Skeletal muscle satellite cell (primary cell): Measurements from ENCODE around the gene NFKBIE.
A peak's percentile ranks its signal among the peaks of the same experiment; 100 is the strongest.

ENCODE experiments used
- H3K27me3 ChIP-seq: 2 replicates; pipeline ENCODE4 v1.7.0; 2013; ENCODE audit warnings: low read length; ENCODE audit not compliant: control insufficient read depth, insufficient read depth
- H3K36me3 ChIP-seq: 2 replicates; pipeline ENCODE4 v1.7.0; 2013; ENCODE audit warnings: mild to moderate bottlenecking, control low read depth, low read length; ENCODE audit not compliant: insufficient read depth
- H3K4me1 ChIP-seq: 2 replicates; pipeline ENCODE4 v1.7.0; 2013; ENCODE audit warnings: low read length; ENCODE audit not compliant: control insufficient read depth, insufficient read depth
- H3K4me2 ChIP-seq: 2 replicates; pipeline ENCODE4 v1.7.0; 2013; ENCODE audit warnings: mild to moderate bottlenecking, low read length
- H3K4me3 ChIP-seq: 2 replicates; pipeline ENCODE4 v1.7.0; 2013; ENCODE audit warnings: low read length
- H3K9ac ChIP-seq: 2 replicates; pipeline ENCODE4 v1.7.0; 2013; ENCODE audit warnings: mild to moderate bottlenecking, low read depth, low read length, moderate library complexity
- H3K9me3 ChIP-seq: replicated peaks from 2 replicates; pipeline ENCODE4 v1.7.0; 2013; ENCODE audit warnings: mild to moderate bottlenecking, control low read depth, low read length

NFKBIE gene

DNA sequence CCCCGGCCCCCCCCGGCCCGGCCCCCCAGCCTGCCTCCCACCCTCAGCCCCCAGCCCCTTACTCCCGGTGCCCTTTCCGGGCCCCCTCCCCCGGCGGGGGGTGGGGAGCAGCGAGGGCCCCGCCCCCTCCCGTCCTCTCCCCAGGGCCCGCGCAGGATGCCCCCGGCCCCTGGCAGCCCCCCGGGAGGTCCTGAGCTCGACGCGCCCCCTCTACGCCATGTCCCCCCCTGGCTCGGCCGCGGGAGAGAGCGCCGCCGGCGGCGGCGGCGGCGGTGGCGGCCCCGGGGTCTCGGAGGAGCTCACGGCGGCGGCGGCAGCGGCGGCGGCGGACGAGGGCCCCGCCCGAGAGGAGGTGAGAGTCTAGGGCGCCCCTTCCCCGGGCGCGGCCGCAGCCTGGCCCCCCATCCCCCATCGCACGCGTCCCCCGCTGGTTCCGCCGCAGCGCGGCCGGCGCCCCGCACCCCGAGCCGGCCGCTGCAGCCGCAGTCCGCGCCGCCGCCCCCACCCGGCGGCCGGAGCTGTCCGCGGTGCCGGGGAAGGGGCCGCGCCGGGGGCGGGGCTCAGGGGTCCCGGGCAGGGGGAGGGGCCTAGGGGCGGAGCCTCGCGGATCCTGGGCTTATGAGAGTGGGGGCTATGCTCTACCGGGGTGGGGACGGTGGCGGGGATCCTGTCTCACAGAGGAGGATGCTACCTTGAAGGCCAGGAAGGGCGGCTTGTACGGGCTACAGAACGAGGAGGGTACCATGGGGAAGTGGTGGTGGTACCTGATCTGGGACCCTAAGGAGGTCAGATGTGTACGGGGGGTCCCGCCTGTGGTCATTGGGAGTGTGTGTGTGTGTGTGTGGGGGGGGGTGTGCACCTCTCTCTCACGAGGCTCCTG lies 5.4 kb upstream of the NFKBIE start:
- Histone ChIP-seq H3K4me2 (no peak overlapping the region), H3K4me1 (peaks cover 2% of the 10 kb centered on the region), H3K4me3 (no peak overlapping the region), H3K9me3 (no peaks in the 10 kb centered on the region), H3K36me3 (no peaks in the 10 kb centered on the region), H3K9ac (no peak overlapping the region), H3K27me3 (peaks cover 52% of the 10 kb centered on the region)

DNA sequence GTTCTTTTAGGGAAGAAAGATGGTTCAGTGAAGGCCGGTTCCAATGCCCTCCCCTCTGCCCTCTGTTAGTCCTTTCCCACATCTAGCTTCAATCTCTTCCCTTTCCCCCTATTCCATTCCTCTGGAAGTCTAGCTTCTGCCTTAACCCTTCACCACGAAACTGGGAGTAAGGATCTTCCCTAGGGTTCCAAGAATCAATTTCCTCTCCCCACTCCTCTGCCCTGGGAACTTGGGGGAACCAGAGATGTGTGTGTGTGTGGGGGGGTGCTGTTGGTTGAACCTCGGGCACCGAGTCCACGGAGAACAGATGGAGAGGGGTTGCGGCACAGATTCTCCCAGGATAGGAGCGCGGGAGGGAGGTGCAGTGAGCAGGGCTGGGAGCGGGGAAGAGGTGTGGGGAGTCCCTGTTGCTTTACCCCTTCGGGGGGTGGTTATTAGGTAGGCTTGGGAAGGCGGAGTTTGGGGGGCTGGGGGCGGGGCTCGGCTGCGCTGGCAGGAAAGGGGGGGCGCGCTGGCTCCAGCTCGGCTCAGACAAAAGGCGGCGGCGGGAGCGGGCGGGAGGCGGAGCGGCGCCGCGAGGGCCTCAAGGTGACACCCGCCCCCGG lies 4.7 kb upstream of the NFKBIE start, which contains the start of gene TMEM151B:
TSS of gene TMEM151B (plus strand) at position 530 of the 605 bp plus-strand sequence. CDS start 293 bp downstream, outside the sequence.
- Histone ChIP-seq H3K4me3 (no peak within 1 kb of the TSS), H3K4me2 (no peak within 1 kb of the TSS), H3K36me3 (no peaks in the 10 kb centered on the region), H3K27me3 (peaks cover 52% of the 10 kb centered on the region), H3K9ac (no peak within 1 kb of the TSS), H3K4me1 (no peaks in the 10 kb centered on the region), H3K9me3 (no peaks in the 10 kb centered on the region)

DNA sequence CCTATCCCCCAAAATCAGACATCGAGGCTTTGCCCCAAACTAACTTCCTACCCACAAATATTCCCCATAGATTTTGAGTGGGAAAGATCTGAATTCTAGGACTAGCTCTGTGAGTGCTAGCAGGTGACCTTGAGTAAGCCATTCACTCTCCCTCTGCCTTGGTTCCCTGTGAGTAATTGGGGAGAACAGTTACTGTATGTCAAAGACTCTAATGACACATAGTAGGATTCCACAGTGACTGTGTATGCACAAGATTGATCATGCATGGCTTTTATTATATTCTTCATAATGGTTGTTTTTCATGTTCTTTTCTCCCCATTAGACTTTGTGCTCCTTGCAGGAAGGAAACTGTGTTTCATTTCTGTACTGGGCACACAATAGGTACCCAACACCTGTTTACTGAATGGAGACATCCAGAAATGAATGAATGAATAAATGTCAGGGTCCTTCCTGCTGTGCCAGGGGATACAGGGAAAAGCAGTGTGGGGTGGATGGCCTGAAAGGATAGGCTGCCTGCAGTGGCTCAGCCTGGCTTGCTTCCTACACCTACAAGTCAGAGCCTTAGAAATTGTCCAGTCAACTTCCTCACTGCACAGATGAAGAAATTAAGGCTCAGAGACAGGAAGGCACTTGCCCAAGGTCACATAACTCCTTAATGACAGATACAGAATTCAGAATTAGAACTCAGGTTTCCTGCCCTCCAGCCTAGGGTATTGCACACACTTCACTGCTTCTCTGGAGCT lies 4.0 kb upstream of the NFKBIE start:
- Histone ChIP-seq H3K9me3 (no peaks in the 10 kb centered on the region), H3K4me1 (peaks cover 6% of the 10 kb centered on the region), H3K9ac (no peak overlapping the region), H3K4me3 (no peak overlapping the region), H3K36me3 (no peaks in the 10 kb centered on the region), H3K27me3 (peaks cover 50% of the 10 kb centered on the region), H3K4me2 (no peak overlapping the region)

DNA sequence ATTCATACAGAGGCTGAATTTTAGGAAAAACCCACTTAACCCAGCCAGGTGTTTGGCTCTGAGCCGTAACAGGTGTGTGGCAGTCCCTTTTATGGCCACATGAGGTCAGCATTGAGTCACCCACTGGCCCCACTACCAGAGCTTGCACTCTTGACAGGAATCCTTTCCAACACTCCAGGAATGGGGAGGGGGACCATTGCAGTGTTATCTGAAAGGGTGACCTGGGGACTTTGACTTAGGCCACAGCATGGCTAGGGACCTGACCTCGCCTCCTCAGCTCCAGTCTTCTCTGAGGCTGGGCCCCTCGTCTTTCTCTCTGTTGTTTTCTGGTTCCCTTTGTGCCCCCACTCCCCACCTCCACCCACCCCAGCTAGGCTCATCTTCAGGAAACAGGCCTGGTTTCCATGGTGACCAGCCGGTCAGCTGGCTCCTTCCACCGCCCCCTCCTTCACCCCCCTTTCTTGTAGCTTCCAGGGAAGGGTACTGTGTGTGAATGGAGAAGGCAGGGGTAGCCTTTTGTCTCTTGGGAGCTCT lies 2.8 kb upstream of the NFKBIE start:
- H3K9me3 ChIP-seq, result no peaks in the 10 kb centered on the region
- no peaks in the 10 kb centered on the region for H3K36me3 ChIP-seq
- H3K4me1 ChIP-seq, result peaks cover 18% of the 10 kb centered on the region
- H3K9ac ChIP-seq, result no peak overlapping the region
- no peak overlapping the region for H3K4me2 ChIP-seq
- H3K27me3 ChIP-seq, result peaks cover 42% of the 10 kb centered on the region
- no peak overlapping the region for H3K4me3 ChIP-seq

DNA sequence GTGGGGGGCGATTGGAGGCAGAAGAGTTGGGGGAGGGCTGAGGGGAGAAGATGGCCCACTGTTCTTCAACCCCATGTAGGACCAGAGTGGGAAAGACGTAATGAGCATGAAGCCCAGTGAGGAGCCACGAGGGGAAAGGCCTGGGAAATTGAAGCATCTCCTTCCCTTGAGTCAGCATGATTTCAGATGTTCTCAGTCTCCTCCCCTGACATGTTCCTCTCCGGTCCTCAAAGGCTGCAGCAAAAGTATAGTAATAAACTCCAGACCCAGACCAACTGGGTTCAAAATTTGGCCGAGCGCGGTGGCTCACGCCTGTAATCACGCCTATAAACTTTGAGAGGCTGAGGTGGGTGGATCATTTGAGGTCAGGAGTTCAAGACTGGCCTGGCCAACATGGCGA lies 1.9 kb upstream of the NFKBIE start:
- Histone ChIP-seq H3K36me3 (no peaks in the 10 kb centered on the region), H3K4me2 (no peak overlapping the region), H3K4me1 (peaks cover 24% of the 10 kb centered on the region), H3K9ac (no peak overlapping the region), H3K27me3 (peaks cover 32% of the 10 kb centered on the region), H3K4me3 (no peak overlapping the region), H3K9me3 (no peaks in the 10 kb centered on the region)

DNA sequence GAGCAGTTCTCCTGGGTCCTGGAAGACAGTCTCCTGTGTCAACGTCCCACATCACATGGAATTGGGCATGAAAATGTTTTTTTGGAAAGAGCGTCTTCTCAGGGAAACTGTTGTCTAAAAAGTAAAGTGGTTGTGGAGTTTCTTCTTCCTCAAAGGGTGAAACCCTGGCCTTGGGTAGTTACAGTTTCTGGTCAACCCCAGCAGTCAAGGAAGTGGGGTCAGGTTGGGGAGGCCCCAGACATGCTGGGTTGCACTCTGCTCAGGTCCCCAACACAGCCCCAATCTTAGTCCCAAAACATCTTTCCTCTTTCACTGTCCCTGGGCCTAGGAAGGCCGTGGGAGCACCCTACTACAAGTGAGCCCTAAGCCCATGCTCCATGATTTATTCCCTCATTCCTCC lies 996 bp upstream of the NFKBIE start:
- H3K36me3 ChIP-seq, result no peaks in the 10 kb centered on the region
- H3K4me3 ChIP-seq, result no peak overlapping the region
- H3K27me3 ChIP-seq, result peaks cover 23% of the 10 kb centered on the region
- no peak overlapping the region for H3K4me2 ChIP-seq
- H3K9me3 ChIP-seq, result no peaks in the 10 kb centered on the region
- no peak overlapping the region for H3K9ac ChIP-seq
- peaks cover 24% of the 10 kb centered on the region for H3K4me1 ChIP-seq

DNA sequence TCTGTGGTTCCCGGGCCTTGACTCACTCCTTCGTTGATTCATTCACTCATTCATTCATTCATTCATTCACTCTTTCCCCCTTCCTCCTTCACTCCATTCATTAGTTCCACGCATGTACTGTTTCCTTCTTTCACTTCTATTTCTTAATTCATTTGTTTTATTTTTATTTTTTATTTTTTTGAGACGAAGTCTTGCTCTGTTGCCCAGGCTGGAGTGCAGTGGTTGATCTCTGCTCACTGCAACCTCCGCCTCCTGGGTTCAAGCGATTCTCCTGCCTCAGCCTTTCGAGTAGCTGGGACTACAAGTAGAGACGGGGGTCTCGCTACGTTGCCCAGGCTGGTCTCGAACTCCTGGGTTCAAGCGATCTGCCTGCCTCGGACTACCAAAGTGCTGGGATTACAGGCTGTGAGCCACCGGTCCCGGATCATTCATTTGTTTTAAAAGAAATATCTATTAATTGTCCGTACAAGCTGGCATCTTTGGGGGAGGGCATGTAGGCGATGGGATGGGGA lies 427 bp upstream of the NFKBIE start:
- Histone ChIP-seq H3K36me3 (no peaks in the 10 kb centered on the region), H3K27me3 (peaks cover 19% of the 10 kb centered on the region), H3K4me3 (peak overlapping the region; percentile 92), H3K4me1 (peaks cover 24% of the 10 kb centered on the region), H3K4me2 (peak overlapping the region; percentile 97), H3K9ac (no peak overlapping the region), H3K9me3 (no peaks in the 10 kb centered on the region)

DNA sequence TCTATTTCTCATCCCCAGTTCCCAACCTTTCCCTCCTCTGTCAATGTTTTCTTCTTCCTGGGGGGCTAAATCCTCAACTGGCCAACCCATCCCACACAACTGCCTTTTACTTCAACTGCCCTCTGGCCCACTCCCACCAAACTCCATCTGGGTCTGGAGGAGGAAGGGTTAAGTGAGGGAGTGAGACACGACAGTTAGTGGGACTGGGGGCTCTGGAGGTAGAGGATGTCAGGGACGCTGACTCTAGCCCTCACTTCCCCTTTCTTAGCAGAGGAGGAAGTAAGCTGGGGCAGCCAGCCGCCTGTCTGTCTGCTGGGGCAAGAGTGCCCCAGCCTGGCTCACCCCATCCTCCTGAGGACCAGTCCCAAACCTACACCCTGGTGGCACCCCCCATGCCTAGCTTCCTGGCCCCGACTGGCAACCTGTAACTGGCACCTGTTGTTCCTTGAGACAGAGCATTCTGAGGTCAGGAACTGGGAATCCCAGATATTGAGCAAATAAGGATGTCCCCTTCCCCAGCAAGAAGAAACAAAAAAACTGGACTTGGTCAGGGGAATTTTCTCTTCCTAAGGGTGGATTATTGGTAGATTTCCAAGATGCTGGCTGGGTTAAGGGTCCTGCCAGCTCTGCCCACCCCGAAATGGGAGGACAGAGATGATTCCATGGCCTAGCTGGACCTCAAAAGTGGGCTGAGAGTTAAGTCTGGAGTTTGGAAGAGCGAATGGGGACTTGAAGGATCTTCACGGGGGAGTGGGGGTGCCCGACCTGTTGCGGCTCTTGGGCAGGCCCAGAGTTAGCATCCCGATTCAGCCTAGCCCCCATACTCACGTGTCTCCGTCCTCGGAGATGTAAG lies 971 bp downstream of the NFKBIE start:
- Histone ChIP-seq H3K4me1 (peaks cover 24% of the 10 kb centered on the region), H3K36me3 (peaks cover 7% of the 10 kb centered on the region), H3K27me3 (peaks cover 12% of the 10 kb centered on the region), H3K9me3 (no peaks in the 10 kb centered on the region), H3K4me2 (peak overlapping the region; percentile 97), H3K4me3 (peak overlapping the region; percentile 92), H3K9ac (peak overlapping the region; percentile 86)

DNA sequence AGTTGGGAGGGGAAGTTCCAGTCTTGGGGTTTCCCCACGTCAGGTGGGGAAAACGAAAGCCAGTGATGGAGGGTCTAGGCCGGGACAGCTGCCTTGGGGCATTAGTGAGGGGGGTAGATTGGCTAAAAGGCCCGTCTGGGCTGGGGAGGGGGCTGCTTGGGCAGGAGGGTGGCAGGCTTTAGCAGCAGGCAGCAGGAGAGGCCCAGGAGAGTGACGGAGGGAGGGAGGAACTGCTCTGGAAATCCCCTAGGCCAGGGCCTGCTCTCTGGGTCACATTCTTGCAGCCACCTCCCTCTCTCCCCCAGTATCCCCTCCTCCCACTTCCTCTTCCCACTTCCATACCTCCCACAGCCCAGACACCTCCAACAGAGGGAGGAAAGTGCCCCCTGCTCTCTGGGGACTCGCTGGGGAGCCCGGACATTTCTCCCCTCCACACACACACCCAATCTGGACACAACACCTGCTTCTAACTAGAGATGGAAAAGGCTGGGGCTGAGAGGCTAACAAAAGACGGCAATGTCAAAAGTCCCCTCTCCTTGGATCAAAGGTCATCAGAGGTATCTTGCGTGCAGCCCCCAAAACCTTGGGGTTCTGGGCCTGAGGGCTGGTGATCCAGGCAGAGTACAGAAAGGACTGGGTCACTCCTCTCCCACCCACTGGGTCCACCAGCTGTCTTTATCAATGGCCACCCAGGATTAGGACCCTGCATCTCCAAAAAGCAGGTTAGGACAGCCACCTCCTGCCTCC lies 1.8 kb downstream of the NFKBIE start:
- Histone ChIP-seq H3K4me3 (peak overlapping the region; percentile 92), H3K9ac (peak overlapping the region; percentile 86), H3K4me2 (peak overlapping the region; percentile 97), H3K36me3 (peaks cover 7% of the 10 kb centered on the region), H3K9me3 (no peaks in the 10 kb centered on the region), H3K27me3 (peaks cover 3% of the 10 kb centered on the region), H3K4me1 (peaks cover 24% of the 10 kb centered on the region)
